HG03457 (cell line): ENCODE data around the gene TOMM22.

ENCODE experiments used
- ATAC-seq: cut with Tn5 transposase; IDR thresholded peaks from one replicate; pipeline ENCODE4 v1.9.1; 2021; ENCODE audit warnings: moderate number of reproducible peaks; ENCODE audit not compliant: unreplicated experiment

Gene TOMM22

DNA sequence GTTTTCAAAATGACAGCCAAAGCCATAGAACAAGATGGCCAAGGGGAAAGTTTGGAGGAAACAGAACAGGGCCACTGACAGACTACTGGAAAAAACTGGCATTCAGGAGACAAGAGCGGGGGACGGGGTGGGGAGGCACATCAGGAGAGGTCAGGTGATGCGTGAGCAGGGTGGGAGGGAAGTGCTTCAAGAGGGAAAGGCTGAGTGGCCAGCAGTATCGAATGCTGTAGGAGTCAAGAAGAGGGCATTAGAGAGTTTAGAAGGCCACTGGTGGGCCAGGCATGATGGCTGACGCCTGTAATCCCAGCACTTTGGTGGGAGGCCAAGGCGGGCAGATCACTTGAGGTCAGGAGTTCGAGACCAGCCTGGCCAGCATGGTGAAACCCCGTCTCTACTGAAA, 32.2 kb downstream of the TOMM22 start:
- no peak for ATAC-seq

DNA sequence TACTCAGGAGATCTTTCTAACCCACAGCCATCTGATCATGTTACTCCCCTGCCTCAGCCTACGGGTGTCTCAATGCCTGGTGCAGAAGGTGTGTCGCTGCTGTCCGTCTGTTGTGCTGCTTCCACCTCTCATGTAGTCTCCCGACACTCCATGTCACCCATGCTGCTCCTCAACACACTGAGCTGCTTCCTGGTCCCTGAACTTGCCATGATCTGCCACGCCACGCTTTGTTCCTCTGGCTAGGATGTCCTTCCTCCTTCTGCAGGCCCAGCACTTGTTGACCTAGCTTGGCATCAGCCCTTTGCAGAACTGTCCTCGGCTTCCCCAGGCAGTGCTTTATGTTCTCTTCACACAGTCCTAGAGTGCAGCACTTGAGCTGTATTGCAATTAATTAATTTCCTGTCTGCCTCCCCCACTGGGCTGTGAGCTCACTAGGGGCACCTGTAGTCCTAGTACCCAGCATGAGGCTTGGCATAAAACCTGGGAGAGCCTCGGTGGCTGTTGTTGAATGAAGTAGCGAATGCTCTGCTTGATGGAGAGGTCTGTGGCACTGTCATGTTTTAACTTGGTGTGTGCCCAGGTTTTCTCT, 33.5 kb downstream of the TOMM22 start:
- no peak for ATAC-seq

DNA sequence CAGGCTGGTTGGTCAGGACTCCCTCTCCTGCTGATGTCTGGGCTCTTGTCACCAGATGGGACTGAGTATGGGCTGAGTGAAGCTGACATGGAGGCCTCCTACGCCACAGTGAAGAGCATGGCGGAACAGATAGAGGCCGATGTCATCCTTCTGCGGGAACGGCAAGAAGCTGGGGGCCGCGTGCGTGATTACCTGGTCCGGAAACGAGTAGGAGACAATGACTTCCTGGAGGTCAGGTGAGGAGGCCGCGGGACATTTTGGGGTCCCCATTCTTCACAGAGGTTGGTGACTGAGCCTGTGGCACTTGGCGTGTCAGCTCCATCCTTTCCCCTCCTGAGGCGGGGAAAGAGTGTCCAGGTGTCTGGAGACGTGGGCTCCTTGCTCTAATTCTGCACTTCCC, 34.1 kb downstream of the TOMM22 start:
- no peak for ATAC-seq

DNA sequence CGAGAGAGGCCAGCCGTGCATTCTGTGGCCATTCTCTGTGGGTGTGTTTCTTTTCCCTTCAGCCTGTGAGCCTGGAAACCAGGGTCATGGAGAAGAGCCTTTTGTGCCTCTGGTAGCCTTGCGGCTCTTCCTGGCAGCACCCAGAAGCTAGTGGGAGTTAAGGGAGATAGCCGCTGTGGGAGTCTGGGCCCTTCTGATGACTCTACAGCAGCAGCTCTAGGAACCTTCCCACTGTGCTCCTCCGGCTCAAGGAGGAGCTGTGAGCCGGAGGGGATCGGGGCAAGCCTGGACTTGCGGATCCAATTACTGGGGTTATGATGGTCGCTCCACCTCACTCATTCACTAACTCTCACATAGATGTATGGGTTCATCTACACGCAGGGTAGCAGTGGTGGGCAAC, 34.5 kb downstream of the TOMM22 start:
- ATAC-seq = no peak

DNA sequence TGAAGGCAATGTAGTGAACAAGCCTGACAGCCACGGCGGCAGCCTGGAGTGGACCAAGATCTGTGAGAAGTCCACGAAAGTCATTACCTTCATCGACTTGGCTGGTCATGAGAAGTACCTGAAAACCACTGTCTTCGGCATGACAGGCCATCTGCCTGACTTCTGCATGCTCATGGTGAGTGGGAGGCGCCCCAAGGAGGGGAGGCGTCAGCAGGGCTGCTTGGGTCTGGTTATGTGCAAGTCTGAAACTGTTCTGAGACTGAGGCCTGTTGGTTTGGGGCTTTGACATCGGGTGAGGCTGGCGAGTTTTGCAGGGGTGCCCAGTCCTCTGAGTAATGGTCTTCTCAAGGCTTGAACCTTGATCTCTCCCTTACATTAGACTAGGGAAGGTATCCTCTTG, 35.1 kb downstream of the TOMM22 start:
- no peak for ATAC-seq

DNA sequence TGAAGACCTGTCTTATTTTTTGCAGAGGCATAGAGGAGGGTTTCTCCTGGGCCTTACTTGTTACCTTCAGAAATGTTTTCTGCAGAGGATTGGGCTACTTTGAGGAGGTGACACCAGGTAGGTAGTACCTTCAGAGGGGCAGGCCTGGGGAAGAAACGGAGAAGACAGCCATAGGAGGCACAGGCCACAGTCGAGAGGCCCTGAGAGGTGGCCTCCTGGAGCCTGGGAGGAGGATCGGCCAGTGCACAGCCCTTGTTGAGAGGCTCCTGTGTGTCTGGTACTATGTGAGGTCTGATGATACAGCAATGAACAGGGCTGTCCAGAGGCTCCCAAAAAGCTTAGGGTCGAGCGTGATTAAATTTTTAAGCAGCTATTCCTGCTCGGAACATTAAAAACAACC, 35.5 kb downstream of the TOMM22 start:
- no peak for ATAC-seq

DNA sequence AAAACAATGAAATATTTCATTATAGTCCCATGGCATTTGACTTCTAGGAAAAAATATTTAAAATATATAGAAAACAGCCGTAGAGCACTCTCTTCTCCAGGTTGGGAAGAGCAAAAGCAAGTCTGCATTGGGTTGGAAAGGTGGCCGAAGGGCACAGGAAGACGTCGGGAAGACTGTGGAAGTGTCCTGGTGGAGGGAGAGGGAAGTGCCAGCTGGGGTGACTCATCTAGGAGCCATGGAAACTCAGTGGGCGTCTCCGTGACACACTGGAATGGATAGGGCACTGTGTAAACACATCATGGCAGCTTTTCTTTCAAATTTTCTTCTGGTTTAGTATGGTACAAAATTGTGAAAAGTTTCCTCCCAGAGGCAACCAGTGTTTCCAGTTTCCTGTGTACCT, 36.7 kb downstream of the TOMM22 start:
- ATAC-seq = no peak

DNA sequence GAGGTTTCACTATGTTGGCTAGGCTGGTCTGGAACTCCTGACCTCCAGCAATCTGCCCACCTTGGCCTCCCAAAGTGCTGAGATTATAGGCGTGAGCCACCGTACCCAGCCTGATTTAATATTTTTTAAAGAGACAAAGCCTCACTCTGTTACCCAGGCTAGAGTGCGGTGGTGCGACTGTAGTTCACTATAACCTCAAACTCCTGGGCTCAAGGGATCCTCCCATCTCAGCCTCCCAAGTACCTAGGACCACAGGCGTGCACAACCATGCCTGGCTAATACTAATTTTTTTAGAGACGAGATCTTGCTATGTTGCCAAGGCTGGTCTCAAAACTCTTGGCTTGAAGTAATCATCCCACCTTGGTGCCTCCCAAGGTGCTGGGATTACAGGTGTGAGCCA, 37.4 kb downstream of the TOMM22 start:
- no peak for ATAC-seq

DNA sequence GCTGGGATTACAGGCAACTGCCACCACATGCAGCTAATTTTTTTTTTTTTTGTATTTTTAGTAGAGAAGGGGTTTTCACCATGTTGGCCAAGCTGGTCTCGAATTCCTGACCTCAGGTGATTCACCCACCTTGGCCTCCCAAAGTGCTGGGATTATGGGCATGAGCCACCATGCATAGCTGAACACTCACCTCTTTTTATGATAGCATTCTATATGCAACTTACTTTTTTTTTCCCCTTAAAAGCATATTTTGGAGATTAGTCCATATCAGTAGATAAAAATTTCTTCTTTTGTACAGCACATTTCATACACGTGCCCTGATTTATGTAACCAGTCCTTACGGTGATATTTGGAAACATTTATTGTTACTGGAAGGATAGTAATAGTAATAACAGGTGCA, 38.6 kb downstream of the TOMM22 start:
- no peak for ATAC-seq

DNA sequence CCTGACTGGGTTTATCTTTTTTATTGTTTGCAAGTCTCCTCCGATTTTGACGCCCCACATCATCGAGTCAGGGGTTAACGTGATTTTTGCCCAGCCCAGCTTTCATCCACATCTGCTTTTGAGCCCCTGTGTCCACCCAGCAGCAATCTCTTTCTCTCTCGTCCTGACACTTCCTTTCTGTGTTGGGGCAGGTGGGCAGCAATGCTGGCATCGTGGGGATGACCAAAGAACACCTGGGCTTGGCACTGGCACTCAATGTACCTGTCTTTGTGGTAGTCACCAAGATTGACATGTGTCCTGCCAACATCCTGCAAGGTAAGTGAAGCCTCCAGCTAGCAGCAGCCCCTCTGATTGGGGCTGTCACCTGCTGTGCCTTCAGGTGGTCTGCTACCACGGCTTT, 39.8 kb downstream of the TOMM22 start:
- no peak for ATAC-seq

DNA sequence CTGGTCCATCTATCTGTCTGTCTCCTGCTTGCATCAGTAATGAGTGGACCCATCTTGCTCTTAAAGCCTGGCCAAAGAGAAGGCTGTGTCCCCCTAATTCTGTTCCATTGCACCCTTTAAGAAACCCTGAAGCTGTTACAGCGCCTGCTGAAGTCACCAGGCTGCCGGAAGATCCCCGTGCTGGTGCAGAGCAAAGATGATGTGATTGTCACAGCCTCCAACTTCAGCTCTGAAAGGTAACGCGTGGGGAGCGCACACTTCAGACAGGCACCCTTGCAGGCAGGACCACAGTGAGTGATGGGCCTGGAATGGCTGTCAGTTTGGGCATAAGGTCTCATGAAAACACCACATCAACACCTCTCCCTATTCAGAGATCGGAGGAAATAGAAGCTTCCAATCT, 42.4 kb downstream of the TOMM22 start:
- no peak for ATAC-seq

DNA sequence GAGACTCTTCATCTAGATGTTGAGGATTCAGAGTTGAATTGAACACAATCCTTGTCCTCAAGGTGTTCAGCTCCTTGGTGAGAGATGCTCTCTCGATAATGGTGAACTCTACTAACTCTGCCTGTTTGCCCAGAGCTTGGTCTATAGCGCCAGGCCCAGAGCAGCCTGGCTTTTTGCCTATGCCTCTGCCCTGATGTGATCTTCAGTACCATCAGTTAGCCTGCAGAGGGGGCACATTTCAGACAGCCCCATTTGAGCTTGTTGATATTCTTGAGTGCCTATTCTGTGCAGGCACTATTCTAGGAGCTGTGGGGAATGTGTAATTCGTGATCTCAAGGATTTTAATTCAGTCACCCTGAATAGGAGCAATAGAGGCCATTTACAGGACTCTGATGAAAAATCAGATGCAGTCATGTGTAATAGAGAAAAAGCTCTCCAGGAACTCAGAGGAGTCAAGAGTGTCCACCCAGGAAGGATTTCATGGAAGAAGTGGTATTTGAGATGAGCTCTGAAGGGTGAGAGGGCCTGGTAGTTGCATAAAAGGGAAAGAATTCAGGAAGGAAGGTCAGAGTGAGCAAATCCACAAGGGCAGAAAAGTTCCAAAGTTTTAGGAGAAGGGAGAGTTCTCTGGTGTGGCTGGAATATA, 43.3 kb downstream of the TOMM22 start:
- no peak for ATAC-seq

DNA sequence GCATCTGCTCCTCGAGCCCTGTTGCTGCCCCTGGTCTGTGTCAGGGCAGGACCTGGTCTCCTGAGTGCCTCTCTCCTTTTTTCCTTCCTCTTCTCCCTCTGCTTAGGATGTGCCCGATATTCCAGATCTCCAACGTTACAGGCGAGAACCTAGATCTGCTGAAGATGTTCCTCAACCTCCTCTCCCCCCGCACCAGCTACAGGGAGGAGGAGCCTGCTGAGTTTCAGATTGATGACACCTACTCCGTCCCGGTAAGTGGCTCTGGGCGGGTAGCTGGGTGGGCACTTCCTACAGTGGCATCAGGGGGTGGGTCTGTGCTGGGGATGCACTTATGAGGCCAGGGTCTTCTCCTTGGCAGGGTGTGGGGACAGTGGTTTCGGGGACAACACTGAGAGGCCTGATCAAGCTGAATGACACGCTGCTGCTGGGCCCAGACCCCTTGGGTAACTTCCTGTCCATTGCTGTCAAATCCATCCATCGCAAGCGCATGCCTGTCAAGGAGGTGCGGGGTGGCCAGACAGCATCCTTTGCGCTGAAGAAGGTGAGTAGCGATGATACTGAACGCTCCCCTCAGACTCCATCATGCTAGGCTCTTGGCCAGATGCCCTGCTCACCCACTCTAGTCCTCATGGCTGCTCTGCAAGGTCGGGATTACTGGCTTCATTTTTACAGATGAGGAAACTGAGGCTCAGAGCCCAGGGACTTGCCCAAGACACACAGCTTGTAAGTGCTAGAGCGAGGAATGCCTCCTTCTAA, 44.3 kb downstream of the TOMM22 start:
- no peak for ATAC-seq

DNA sequence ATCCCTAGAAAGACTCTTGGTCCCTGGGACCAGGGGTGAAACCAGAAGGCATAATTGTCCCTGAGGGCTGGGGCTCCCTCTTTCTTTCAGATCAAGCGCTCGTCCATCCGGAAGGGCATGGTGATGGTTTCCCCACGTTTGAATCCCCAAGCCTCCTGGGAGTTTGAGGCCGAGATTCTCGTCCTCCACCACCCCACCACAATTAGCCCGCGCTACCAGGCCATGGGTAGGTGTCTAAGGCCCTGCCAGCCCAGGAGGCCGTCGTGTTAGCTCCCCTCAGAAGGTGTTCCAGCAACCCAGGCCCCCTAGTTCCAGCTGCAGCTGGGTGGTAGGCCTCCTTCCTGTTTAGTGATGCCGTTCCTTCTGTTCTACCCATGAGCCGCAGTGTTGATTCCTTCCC, 45.4 kb downstream of the TOMM22 start:
- no peak for ATAC-seq

DNA sequence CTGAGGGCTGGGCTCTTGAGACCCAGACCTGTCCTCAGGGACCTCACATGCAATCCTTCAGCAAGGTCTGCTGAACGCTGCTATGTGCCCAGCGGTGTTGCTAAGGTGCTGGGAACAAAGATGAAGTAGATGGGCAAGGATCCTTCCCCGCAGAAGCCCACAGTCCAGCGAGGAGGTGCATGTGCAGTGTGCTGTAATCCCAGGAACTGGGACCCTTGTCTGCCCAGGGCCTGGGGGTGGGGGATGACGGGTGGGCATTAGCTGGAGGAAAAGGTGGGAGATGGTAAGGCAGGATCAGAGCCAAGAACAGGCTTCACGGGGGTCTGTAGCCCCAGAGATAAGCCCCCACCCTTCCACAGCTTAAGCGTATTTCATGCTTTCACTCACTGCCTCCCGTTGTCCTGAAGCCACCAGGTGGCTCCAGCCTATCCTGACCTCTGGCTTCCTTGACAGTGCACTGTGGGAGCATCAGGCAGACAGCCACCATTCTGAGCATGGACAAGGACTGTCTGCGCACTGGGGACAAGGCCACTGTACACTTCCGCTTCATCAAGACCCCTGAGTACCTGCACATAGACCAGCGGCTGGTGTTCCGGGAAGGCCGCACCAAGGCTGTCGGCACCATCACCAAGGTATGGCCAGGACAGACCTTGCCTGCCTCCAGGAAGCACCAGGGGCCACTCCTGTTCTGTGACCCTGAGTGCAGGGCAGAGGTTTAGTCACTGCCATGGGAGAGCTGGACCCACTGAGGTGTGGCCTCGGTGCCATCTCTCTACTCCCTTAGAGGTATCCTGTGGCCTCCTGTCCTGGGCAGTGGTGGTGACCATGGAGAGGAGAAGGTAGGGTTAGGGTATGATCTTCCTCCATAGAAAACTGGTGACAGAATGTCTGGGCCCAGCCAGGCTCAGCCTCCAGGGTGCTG, 46.0 kb downstream of the TOMM22 start:
- no peak for ATAC-seq

DNA sequence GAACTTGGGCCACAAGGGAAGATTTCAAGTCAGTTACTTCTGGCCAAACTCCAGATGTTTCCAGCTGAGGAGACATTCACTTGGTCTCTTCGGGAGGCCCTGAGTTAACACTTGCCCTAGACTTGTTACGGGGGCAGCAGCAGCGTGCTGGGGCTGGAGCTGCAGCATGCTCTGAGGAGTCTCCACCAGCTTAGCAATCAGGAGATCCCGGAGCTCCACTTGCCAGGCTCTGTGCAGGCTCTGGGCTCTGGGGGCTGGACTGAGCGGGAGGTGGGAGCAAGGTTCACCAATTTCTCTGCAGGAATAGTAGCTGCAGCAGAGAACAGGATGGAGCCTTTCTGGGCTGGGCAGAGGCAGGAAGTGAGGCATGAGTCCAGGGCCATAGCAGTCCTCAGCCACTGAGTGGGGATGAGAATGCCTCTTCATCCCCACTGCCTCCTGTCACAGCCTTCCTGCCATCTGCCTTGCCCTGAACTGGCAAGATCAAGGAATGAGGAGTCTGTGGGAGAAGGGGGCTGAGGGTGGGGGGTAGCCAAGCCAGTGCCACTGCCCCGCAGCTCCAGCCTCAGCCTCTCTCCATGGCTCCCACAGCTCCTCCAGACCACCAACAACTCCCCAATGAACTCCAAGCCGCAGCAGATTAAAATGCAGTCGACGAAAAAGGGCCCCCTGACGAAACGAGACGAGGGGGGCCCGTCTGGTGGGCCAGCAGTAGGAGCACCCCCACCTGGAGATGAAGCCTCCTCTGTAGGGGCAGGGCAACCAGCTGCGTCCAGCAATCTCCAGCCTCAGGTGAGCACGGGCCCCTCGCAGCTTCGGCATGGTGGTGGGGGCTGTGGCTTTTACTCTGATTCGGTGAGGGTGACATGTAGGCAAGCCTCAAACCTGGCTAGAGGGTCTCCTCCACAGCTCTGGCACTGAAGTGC, 47.4 kb downstream of the TOMM22 start:
- no peak for ATAC-seq

DNA sequence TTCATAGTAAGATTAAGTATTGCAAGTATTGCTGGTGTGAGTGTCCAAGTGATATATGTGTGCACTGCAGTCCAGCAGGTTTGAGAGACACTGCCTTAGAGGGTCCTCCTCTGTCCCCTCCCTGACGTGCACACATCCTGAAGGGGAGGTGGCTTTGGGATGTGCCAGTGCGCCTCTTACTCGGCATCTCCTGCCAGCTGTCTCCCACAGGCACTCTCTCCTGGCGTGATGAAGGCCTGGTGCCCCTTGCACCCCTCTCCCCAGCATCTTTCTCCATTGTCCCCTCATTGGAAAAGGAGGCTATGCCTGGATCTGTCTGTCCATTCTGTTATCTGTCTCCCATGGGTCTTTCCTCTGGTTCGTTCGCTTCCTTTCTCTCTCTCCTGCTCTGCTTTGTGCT, 48.2 kb downstream of the TOMM22 start:
- ATAC-seq = no peak

DNA sequence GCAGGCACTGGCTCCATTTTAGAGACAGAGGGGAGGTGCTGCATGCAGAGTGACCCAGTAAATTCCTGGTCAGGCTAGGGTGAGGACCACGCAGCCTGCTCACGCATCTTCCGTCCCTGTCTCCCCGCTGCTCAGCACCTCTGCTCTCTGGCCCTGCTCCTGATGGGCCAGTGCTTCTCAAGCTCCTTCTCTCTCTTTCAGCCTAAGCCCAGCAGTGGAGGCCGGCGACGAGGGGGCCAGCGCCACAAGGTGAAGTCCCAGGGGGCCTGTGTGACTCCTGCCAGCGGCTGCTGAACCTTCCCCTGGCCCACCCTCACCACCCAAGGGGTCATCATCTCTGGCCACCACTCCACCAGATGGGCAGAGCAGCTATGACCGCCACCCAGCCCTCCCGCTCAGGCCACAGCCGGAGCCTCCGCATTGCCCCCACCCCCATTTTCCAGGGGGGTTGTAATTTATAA, 48.7 kb downstream of the TOMM22 start:
- ATAC-seq = no peak

DNA sequence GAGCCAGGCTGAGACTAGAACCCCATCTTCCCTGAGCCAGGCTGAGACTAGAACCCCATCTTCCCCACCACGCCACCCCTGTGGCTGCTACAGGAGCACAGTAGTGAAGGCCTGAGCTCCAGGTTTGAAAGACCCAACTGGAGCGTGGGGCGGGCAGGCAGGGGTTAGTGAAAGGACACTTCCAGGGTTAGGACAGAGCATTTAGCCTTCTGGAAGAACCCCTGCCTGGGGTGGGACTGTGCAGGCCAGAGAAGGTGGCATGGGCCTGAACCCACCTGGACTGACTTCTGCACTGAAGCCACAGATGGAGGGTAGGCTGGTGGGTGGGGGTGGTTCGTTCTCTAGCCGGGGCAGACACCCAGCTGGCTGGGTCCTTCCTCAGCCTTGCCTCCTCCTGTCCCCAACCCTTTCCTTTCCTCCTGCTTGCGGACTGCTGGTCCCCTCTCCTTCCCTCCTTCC, 50.0 kb downstream of the TOMM22 start:
- ATAC-seq = no peak

DNA sequence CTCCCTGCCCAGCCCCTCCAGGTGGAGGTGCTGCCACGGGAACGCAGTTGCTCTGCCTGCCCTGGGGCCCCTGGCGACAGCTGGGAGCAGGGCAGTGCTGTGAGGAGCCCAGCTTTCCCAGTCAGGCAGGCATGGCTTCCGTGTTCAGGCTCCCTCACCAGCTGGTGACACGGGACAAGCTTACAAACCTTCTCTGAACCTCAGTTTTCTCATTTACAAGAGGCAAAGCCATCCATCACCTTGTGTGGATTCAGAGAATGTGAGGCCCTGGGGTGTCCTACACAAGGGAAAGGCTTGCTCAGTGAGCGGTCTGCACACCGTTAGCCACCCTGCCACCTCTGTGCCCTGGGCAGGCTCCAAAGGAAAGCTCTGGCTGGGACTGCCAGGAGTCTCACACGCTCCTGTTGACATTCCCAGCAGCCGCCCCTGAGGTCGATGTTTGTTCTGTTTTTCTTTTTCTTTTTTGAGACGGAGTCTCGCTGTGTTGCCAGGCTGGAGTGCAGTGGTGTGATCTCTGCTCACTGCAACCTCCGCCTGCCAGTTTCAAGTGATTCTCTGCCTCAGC, 50.6 kb downstream of the TOMM22 start:
- ATAC-seq = no peak
